ENCODE data around the gene PRKAG3.

The PRKAG3 gene

GRCh38 chr2:218872645-218873358, 41.2 kb upstream of the PRKAG3 start:
- peaks cover 95% of the 10 kb centered on the region for H3K27me3 ChIP-seq (ENCODE audit: insufficient read depth, low read length)
- no peaks in the 10 kb centered on the region for H3K9me3 ChIP-seq (ENCODE audit: low read length)
- H3K4me3 ChIP-seq (ENCODE audit: low read length) = no peak overlapping the region
- no peaks in the 10 kb centered on the region for H3K36me3 ChIP-seq (ENCODE audit: insufficient read depth, low read length)
- H3K4me1 ChIP-seq (ENCODE audit: insufficient read depth, low read length) = peaks cover 3% of the 10 kb centered on the region
- H2AFZ ChIP-seq (ENCODE audit: low read depth, low read length) = no peak overlapping the region

GRCh38 chr2:218871345-218872302, 40.0 kb upstream of the PRKAG3 start:
- H3K9me3 ChIP-seq (ENCODE audit: low read length) = no peaks in the 10 kb centered on the region
- no peak overlapping the region for H3K4me3 ChIP-seq (ENCODE audit: low read length)
- H2AFZ ChIP-seq (ENCODE audit: low read depth, low read length) = no peak overlapping the region
- H3K36me3 ChIP-seq (ENCODE audit: insufficient read depth, low read length) = no peaks in the 10 kb centered on the region
- H3K4me1 ChIP-seq (ENCODE audit: insufficient read depth, low read length) = peaks cover 3% of the 10 kb centered on the region
- peaks cover 95% of the 10 kb centered on the region for H3K27me3 ChIP-seq (ENCODE audit: insufficient read depth, low read length)

GRCh38 chr2:218870984-218871344, 39.4 kb upstream of the PRKAG3 start:
- H3K36me3 ChIP-seq (ENCODE audit: insufficient read depth, low read length) = no peaks in the 10 kb centered on the region
- H3K27me3 ChIP-seq (ENCODE audit: insufficient read depth, low read length) = peaks cover 94% of the 10 kb centered on the region
- H3K4me3 ChIP-seq (ENCODE audit: low read length) = no peak overlapping the region
- peaks cover 3% of the 10 kb centered on the region for H3K4me1 ChIP-seq (ENCODE audit: insufficient read depth, low read length)
- H2AFZ ChIP-seq (ENCODE audit: low read depth, low read length) = no peak overlapping the region
- no peaks in the 10 kb centered on the region for H3K9me3 ChIP-seq (ENCODE audit: low read length)

- Histone ChIP-seq H3K9me3 (ENCODE audit: low read length) (no peaks in the 10 kb centered on the region), H3K36me3 (ENCODE audit: insufficient read depth, low read length) (no peaks in the 10 kb centered on the region), H3K27me3 (ENCODE audit: insufficient read depth, low read length) (peaks cover 85% of the 10 kb centered on the region), H3K4me1 (ENCODE audit: insufficient read depth, low read length) (peaks cover 3% of the 10 kb centered on the region), H3K4me3 (ENCODE audit: low read length) (no peak overlapping the region), H2AFZ (ENCODE audit: low read depth, low read length) (no peak overlapping the region)
Measured at GRCh38 chr2:218869064-218869463, 37.5 kb upstream of the PRKAG3 start.

GRCh38 chr2:218867900-218868299, 36.3 kb upstream of the PRKAG3 start:
- Histone ChIP-seq H3K4me1 (ENCODE audit: insufficient read depth, low read length) (no peaks in the 10 kb centered on the region), H3K4me3 (ENCODE audit: low read length) (no peak overlapping the region), H3K27me3 (ENCODE audit: insufficient read depth, low read length) (peaks cover 78% of the 10 kb centered on the region), H2AFZ (ENCODE audit: low read depth, low read length) (no peak overlapping the region), H3K36me3 (ENCODE audit: insufficient read depth, low read length) (no peaks in the 10 kb centered on the region), H3K9me3 (ENCODE audit: low read length) (no peaks in the 10 kb centered on the region)

- no peaks in the 10 kb centered on the region for H3K36me3 ChIP-seq (ENCODE audit: insufficient read depth, low read length)
- no peaks in the 10 kb centered on the region for H3K9me3 ChIP-seq (ENCODE audit: low read length)
- H2AFZ ChIP-seq (ENCODE audit: low read depth, low read length) = no peak overlapping the region
- H3K4me1 ChIP-seq (ENCODE audit: insufficient read depth, low read length) = no peaks in the 10 kb centered on the region
- peaks cover 73% of the 10 kb centered on the region for H3K27me3 ChIP-seq (ENCODE audit: insufficient read depth, low read length)
- no peak overlapping the region for H3K4me3 ChIP-seq (ENCODE audit: low read length)
Measured at GRCh38 chr2:218865999-218866398, 34.4 kb upstream of the PRKAG3 start.

GRCh38 chr2:218865396-218865795, 33.8 kb upstream of the PRKAG3 start:
- H3K36me3 ChIP-seq (ENCODE audit: insufficient read depth, low read length) = no peaks in the 10 kb centered on the region
- H3K9me3 ChIP-seq (ENCODE audit: low read length) = no peaks in the 10 kb centered on the region
- H3K4me1 ChIP-seq (ENCODE audit: insufficient read depth, low read length) = peaks cover 2% of the 10 kb centered on the region
- H3K4me3 ChIP-seq (ENCODE audit: low read length) = no peak overlapping the region
- H2AFZ ChIP-seq (ENCODE audit: low read depth, low read length) = no peak overlapping the region
- H3K27me3 ChIP-seq (ENCODE audit: insufficient read depth, low read length) = peaks cover 69% of the 10 kb centered on the region

- H2AFZ ChIP-seq (ENCODE audit: low read depth, low read length) = no peak overlapping the region
- H3K4me1 ChIP-seq (ENCODE audit: insufficient read depth, low read length) = peaks cover 10% of the 10 kb centered on the region
- H3K4me3 ChIP-seq (ENCODE audit: low read length) = no peak overlapping the region
- H3K9me3 ChIP-seq (ENCODE audit: low read length) = no peaks in the 10 kb centered on the region
- H3K36me3 ChIP-seq (ENCODE audit: insufficient read depth, low read length) = no peaks in the 10 kb centered on the region
- H3K27me3 ChIP-seq (ENCODE audit: insufficient read depth, low read length) = peaks cover 68% of the 10 kb centered on the region
Measured at GRCh38 chr2:218863021-218863520, 31.5 kb upstream of the PRKAG3 start.

GRCh38 chr2:218861645-218862318, 30.2 kb upstream of the PRKAG3 start:
- H3K9me3 ChIP-seq (ENCODE audit: low read length) = no peaks in the 10 kb centered on the region
- no peaks in the 10 kb centered on the region for H3K36me3 ChIP-seq (ENCODE audit: insufficient read depth, low read length)
- no peak overlapping the region for H3K4me3 ChIP-seq (ENCODE audit: low read length)
- no peak overlapping the region for H2AFZ ChIP-seq (ENCODE audit: low read depth, low read length)
- H3K4me1 ChIP-seq (ENCODE audit: insufficient read depth, low read length) = peaks cover 10% of the 10 kb centered on the region
- peaks cover 69% of the 10 kb centered on the region for H3K27me3 ChIP-seq (ENCODE audit: insufficient read depth, low read length)

GRCh38 chr2:218860950-218861381, 29.4 kb upstream of the PRKAG3 start:
- H3K36me3 ChIP-seq (ENCODE audit: insufficient read depth, low read length) = no peaks in the 10 kb centered on the region
- no peaks in the 10 kb centered on the region for H3K9me3 ChIP-seq (ENCODE audit: low read length)
- H3K4me3 ChIP-seq (ENCODE audit: low read length) = no peak overlapping the region
- H3K4me1 ChIP-seq (ENCODE audit: insufficient read depth, low read length) = peaks cover 10% of the 10 kb centered on the region
- peaks cover 70% of the 10 kb centered on the region for H3K27me3 ChIP-seq (ENCODE audit: insufficient read depth, low read length)
- no peak overlapping the region for H2AFZ ChIP-seq (ENCODE audit: low read depth, low read length)

GRCh38 chr2:218859988-218860831, 28.6 kb upstream of the PRKAG3 start:
- no peaks in the 10 kb centered on the region for H3K36me3 ChIP-seq (ENCODE audit: insufficient read depth, low read length)
- H3K4me1 ChIP-seq (ENCODE audit: insufficient read depth, low read length) = peaks cover 10% of the 10 kb centered on the region
- peaks cover 77% of the 10 kb centered on the region for H3K27me3 ChIP-seq (ENCODE audit: insufficient read depth, low read length)
- no peak overlapping the region for H3K4me3 ChIP-seq (ENCODE audit: low read length)
- H3K9me3 ChIP-seq (ENCODE audit: low read length) = no peaks in the 10 kb centered on the region
- no peak overlapping the region for H2AFZ ChIP-seq (ENCODE audit: low read depth, low read length)

- peaks cover 10% of the 10 kb centered on the region for H3K4me1 ChIP-seq (ENCODE audit: insufficient read depth, low read length)
- no peak within 1 kb of the TSS for H2AFZ ChIP-seq (ENCODE audit: low read depth, low read length)
- H3K4me3 ChIP-seq (ENCODE audit: low read length) = peak within 1 kb of the TSS; percentile 15
- H3K9me3 ChIP-seq (ENCODE audit: low read length) = no peaks in the 10 kb centered on the region
- peaks cover 77% of the 10 kb centered on the region for H3K27me3 ChIP-seq (ENCODE audit: insufficient read depth, low read length)
- H3K36me3 ChIP-seq (ENCODE audit: insufficient read depth, low read length) = no peaks in the 10 kb centered on the region
Measured at GRCh38 chr2:218859556-218859987, 28.0 kb upstream of the PRKAG3 start, which contains the start of gene WNT6. Gene WNT6 (plus strand): TSS chr2:218859805. CDS start chr2:218860038, 233 bp downstream.
